Fibroblast of skin of scalp (primary cell): ENCODE results near the gene MC1R.

Experiments used
- DNase-seq: peaks from one replicate; pipeline ENCODE4 v3.0.0-alpha.2; 2013

Gene MC1R

GRCh38 chr16:89897204-89897603 lies 21.5 kb upstream of the MC1R start:
- DNase-seq: no peak

GRCh38 chr16:89898201-89898967 lies 20.3 kb upstream of the MC1R start:
- no peak for DNase-seq

GRCh38 chr16:89899879-89900481 lies 18.7 kb upstream of the MC1R start:
- DNase-seq: no peak

GRCh38 chr16:89900885-89901284 lies 17.8 kb upstream of the MC1R start:
- no peak for DNase-seq

GRCh38 chr16:89902980-89903379 lies 15.7 kb upstream of the MC1R start:
- no peak for DNase-seq

- DNase-seq: no peak
These were observed 14.7 kb upstream of the MC1R start for GRCh38 chr16:89903908-89904515.

GRCh38 chr16:89904606-89905510 lies 13.8 kb upstream of the MC1R start:
- no peak for DNase-seq

- DNase-seq: no peak
These were observed 13.0 kb upstream of the MC1R start for GRCh38 chr16:89905511-89906139.

GRCh38 chr16:89906140-89907025 lies 12.3 kb upstream of the MC1R start:
- no peak for DNase-seq

- no peak for DNase-seq
These were observed 11.4 kb upstream of the MC1R start for GRCh38 chr16:89907055-89907814.

GRCh38 chr16:89908236-89908635 lies 10.4 kb upstream of the MC1R start:
- DNase-seq: no peak

- DNase-seq: peak; percentile 82
These were observed 8.6 kb upstream of the MC1R start for GRCh38 chr16:89909777-89910716.

- no peak for DNase-seq
These were observed 7.8 kb upstream of the MC1R start for GRCh38 chr16:89910717-89911354.

- DNase-seq: no peak
These were observed 7.3 kb upstream of the MC1R start for GRCh38 chr16:89911375-89911774.

GRCh38 chr16:89912143-89912542 lies 6.5 kb upstream of the MC1R start:
- DNase-seq: no peak

- no peak for DNase-seq
These were observed 6.0 kb upstream of the MC1R start for GRCh38 chr16:89912627-89913026.

GRCh38 chr16:89913408-89914387 lies 5.0 kb upstream of the MC1R start:
- DNase-seq: no peak
